Large intestine (tissue), 3 donors: Measurements from ENCODE around the gene STK10. TPM values are rescaled to one million over a fixed set of nuclear protein-coding genes. Genes with fewer than 3 reads are reported as not detected.

Experiments used
- DNase-seq, 2 donors: peaks; one replicate each; pipeline versions ENCODE4 v3.0.0 to v3.0.0-alpha.2; 2013
- H3K27ac ChIP-seq: one replicate; pipeline ENCODE4 v1.5.1; 2013; ENCODE audit warnings: low read length
- H3K27me3 ChIP-seq: 2 replicates; pipeline ENCODE4 v1.6.1; 2013; ENCODE audit warnings: low read length; ENCODE audit not compliant: control insufficient read depth, insufficient read depth
- H3K36me3 ChIP-seq: 2 replicates; pipeline ENCODE4 v1.6.1; 2013; ENCODE audit warnings: low read length; ENCODE audit not compliant: control insufficient read depth, insufficient read depth
- H3K4me1 ChIP-seq: one replicate; pipeline ENCODE4 v1.6.1; 2013; ENCODE audit warnings: low read length; ENCODE audit not compliant: control insufficient read depth, insufficient read depth
- H3K4me3 ChIP-seq: one replicate; pipeline ENCODE4 v1.5.1; 2013; ENCODE audit warnings: low read length
- H3K9me3 ChIP-seq: one replicate; pipeline ENCODE4 v1.6.1; 2013; ENCODE audit warnings: mild to moderate bottlenecking, low read depth, low read length, moderate library complexity; ENCODE audit not compliant: control insufficient read depth
- WGBS: methylation state at CpG from one replicate; pipeline ENCODE4 v1.1.5; 2013; ENCODE audit warnings: low lambda C conversion rate; ENCODE audit not compliant: insufficient coverage; 5-methylcytosine and 5-hydroxymethylcytosine counted together
- polyA plus RNA-seq: library from polyadenylated mRNA; unstranded; fragments of 120-200 nt; gene quantifications from one replicate; pipeline ENCODE4 v1.2.1, GENCODE V29; 2013

The STK10 gene
- polyA plus RNA-seq, 1 donor, result 10.6 TPM

GRCh38 chr5:172058088-172058487, 129.9 kb downstream of the STK10 start:
- WGBS, result no CpG with 5 or more reads among the region's 6 CpGs
- H3K9me3 ChIP-seq, result no peaks in the 10 kb centered on the region
- H3K36me3 ChIP-seq, result peaks cover 37% of the 10 kb centered on the region
- no peak for DNase-seq
- no peak overlapping the region for H3K4me3 ChIP-seq
- no peaks in the 10 kb centered on the region for H3K4me1 ChIP-seq
- H3K27me3 ChIP-seq, result no peaks in the 10 kb centered on the region
- no peak overlapping the region for H3K27ac ChIP-seq

- DNase-seq, result no peak
- Histone ChIP-seq H3K27ac (no peak overlapping the region), H3K9me3 (no peaks in the 10 kb centered on the region), H3K27me3 (no peaks in the 10 kb centered on the region), H3K4me1 (no peaks in the 10 kb centered on the region), H3K36me3 (peaks cover 34% of the 10 kb centered on the region), H3K4me3 (no peak overlapping the region)
- WGBS, result 93% methylated on average over 3 of the region's 3 CpGs
These were observed 132.0 kb downstream of the STK10 start for GRCh38 chr5:172055996-172056395.

DNA sequence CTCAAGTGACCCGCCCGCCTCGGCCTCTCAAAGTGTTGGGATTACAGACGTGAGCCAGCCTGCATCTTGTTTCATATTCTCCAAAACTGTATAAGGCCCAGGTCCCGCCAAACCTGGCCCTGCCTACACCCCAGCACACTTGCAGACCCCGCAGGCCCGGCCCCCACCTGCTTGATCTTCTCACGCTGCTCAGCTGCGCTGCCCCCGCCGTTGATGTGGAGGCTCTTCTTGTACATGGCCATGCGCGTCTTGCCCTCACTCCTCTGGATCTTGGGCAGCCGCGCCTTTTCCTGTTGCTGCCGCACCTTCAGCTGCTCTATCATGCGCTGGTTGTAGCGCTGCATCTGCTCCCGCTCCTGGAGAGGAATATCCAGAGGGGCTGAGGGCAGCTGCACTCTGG, 132.6 kb downstream of the STK10 start:
- Histone ChIP-seq H3K27ac (no peak overlapping the region), H3K27me3 (no peaks in the 10 kb centered on the region), H3K4me3 (no peak overlapping the region), H3K9me3 (no peaks in the 10 kb centered on the region), H3K4me1 (no peaks in the 10 kb centered on the region), H3K36me3 (peaks cover 29% of the 10 kb centered on the region)
- DNase-seq, result no peak
- no CpG with 5 or more reads among the region's 19 CpGs for WGBS

GRCh38 chr5:172054611-172055153, 133.3 kb downstream of the STK10 start:
- no peak overlapping the region for H3K27ac ChIP-seq
- H3K9me3 ChIP-seq, result no peaks in the 10 kb centered on the region
- H3K4me1 ChIP-seq, result no peaks in the 10 kb centered on the region
- no peaks in the 10 kb centered on the region for H3K27me3 ChIP-seq
- DNase-seq, result no peak
- peaks cover 25% of the 10 kb centered on the region for H3K36me3 ChIP-seq
- no CpG with 5 or more reads among the region's 11 CpGs for WGBS
- H3K4me3 ChIP-seq, result no peak overlapping the region

GRCh38 chr5:172052450-172053236, 135.4 kb downstream of the STK10 start:
- no peak for DNase-seq
- Histone ChIP-seq H3K4me1 (no peaks in the 10 kb centered on the region), H3K36me3 (peaks cover 30% of the 10 kb centered on the region), H3K27ac (no peak overlapping the region), H3K27me3 (no peaks in the 10 kb centered on the region), H3K9me3 (no peaks in the 10 kb centered on the region), H3K4me3 (no peak overlapping the region)
- WGBS, result no CpG with 5 or more reads among the region's 19 CpGs

DNA sequence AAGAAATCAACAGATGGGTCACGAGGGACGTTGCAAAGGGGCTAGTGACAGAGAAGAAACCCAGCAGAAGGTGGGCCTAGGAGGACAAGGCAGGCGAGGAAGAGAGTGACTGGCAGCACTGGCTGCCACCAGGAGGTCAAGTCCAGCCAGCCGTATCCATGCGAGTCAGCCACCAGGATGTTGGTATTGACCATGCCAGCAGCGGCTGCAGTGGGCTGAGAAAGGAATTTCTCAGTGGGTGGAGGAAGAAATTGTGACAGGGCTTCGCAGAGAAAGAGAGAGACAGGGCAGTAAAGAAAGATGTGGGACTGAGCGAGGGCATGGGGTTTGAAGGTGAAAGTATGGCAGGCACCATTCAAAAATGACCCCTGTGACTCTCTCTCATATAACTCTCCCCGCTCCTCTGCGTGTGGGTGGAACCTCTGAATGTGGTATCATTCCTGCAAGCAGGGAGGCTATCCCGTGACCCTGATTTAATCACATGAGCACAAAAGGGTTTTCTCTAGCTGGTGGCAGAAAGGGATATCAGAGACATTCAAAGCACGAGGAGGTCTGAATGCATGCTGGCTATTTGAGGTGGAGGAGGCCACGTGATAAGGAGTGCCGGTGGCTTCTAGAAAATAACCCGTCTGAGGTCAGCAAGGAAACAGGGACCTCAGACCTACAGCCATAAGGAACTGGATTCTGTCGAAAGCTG, 136.2 kb downstream of the STK10 start:
- H3K4me3 ChIP-seq, result no peak overlapping the region
- no peaks in the 10 kb centered on the region for H3K27me3 ChIP-seq
- no peaks in the 10 kb centered on the region for H3K9me3 ChIP-seq
- WGBS, result 65% methylated on average over 2 of the region's 16 CpGs
- no peaks in the 10 kb centered on the region for H3K4me1 ChIP-seq
- peaks cover 26% of the 10 kb centered on the region for H3K36me3 ChIP-seq
- H3K27ac ChIP-seq, result no peak overlapping the region
- DNase-seq, result no peak

- 100% methylated on average over 1 of the region's 4 CpGs for WGBS
- no peak overlapping the region for H3K4me3 ChIP-seq
- H3K4me1 ChIP-seq, result no peaks in the 10 kb centered on the region
- no peak overlapping the region for H3K27ac ChIP-seq
- no peak for DNase-seq
- no peaks in the 10 kb centered on the region for H3K9me3 ChIP-seq
- H3K36me3 ChIP-seq, result peaks cover 25% of the 10 kb centered on the region
- H3K27me3 ChIP-seq, result no peaks in the 10 kb centered on the region
These were observed 137.9 kb downstream of the STK10 start for GRCh38 chr5:172050080-172050479.

- Histone ChIP-seq H3K4me1 (no peaks in the 10 kb centered on the region), H3K9me3 (no peaks in the 10 kb centered on the region), H3K27ac (no peak overlapping the region), H3K4me3 (no peak overlapping the region), H3K27me3 (no peaks in the 10 kb centered on the region), H3K36me3 (peaks cover 24% of the 10 kb centered on the region)
- 100% methylated on average over 1 of the region's 12 CpGs for WGBS
- DNase-seq, result no peak
These were observed 138.7 kb downstream of the STK10 start for GRCh38 chr5:172049226-172049796.

GRCh38 chr5:172048539-172049101, 139.4 kb downstream of the STK10 start:
- no peak for DNase-seq
- Histone ChIP-seq H3K36me3 (peaks cover 23% of the 10 kb centered on the region), H3K4me1 (no peaks in the 10 kb centered on the region), H3K4me3 (no peak overlapping the region), H3K9me3 (no peaks in the 10 kb centered on the region), H3K27ac (no peak overlapping the region), H3K27me3 (no peaks in the 10 kb centered on the region)
- WGBS, result no CpG with 5 or more reads among the region's 12 CpGs

DNA sequence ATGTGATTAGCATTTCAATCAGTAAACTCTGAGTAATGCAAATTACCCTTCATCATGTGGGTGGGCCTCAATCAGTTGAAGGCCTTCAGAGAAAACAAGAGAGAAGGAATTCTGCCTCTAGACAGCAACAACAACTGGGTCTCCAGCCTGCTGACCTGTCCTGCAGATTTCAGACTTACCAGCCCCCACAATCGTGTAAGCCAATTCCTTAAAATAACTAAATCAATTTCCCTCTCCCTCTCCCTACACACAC, 139.9 kb downstream of the STK10 start:
- H3K36me3 ChIP-seq, result peaks cover 23% of the 10 kb centered on the region
- no peaks in the 10 kb centered on the region for H3K27me3 ChIP-seq
- no peak overlapping the region for H3K4me3 ChIP-seq
- no peaks in the 10 kb centered on the region for H3K4me1 ChIP-seq
- no peaks in the 10 kb centered on the region for H3K9me3 ChIP-seq
- no peak overlapping the region for H3K27ac ChIP-seq
- DNase-seq, result no peak
- WGBS, result no CpG with 5 or more reads among the region's 1 CpG
